GM19351 (cell line): ENCODE data around the gene ITGB4.
"Not testable (repeated sequence)": the region's sequence is repeated elsewhere in the genome, so short reads cannot be mapped to it uniquely, and the experiment has no call there.

Experiments
- ATAC-seq: cut with Tn5 transposase; IDR thresholded peaks from one replicate; pipeline ENCODE4 v1.9.1; 2021; ENCODE audit warnings: mild to moderate bottlenecking, moderate library complexity; ENCODE audit not compliant: unreplicated experiment

The ITGB4 gene

GRCh38 chr17:75764711-75765421, 43.6 kb downstream of the ITGB4 start, which contains the start of gene GALK1:
TSS of gene GALK1 (minus strand) at chr17:75765192. CDS start at chr17:75765136, 56 bp downstream.
- ATAC-seq: peak; percentile 82

- ATAC-seq: no peak
These were observed 44.7 kb downstream of the ITGB4 start for GRCh38 chr17:75765981-75766380.

GRCh38 chr17:75767881-75768280, 46.6 kb downstream of the ITGB4 start:
- no peak for ATAC-seq

- no peak for ATAC-seq
These were observed 48.3 kb downstream of the ITGB4 start for GRCh38 chr17:75769536-75769935.

- ATAC-seq: no peak
These were observed 50.3 kb downstream of the ITGB4 start for GRCh38 chr17:75771334-75772281.

GRCh38 chr17:75773121-75773807, 52.0 kb downstream of the ITGB4 start:
- ATAC-seq: no peak

GRCh38 chr17:75773808-75774470, 52.7 kb downstream of the ITGB4 start:
- ATAC-seq: no peak

GRCh38 chr17:75774471-75774990, 53.3 kb downstream of the ITGB4 start:
- ATAC-seq: no peak

GRCh38 chr17:75774991-75775668, 53.9 kb downstream of the ITGB4 start:
- ATAC-seq: no peak

- no peak for ATAC-seq
These were observed 55.4 kb downstream of the ITGB4 start for GRCh38 chr17:75776386-75777295.

GRCh38 chr17:75777296-75777922, 56.1 kb downstream of the ITGB4 start:
- no peak for ATAC-seq

- not testable (repeated sequence) for ATAC-seq
These were observed 57.0 kb downstream of the ITGB4 start for GRCh38 chr17:75778066-75778860.

- peak; percentile 3 for ATAC-seq
These were observed 57.6 kb downstream of the ITGB4 start for GRCh38 chr17:75778861-75779249.

GRCh38 chr17:75779250-75779986, 58.2 kb downstream of the ITGB4 start:
- peak; percentile 70 for ATAC-seq

- no peak for ATAC-seq
These were observed 59.0 kb downstream of the ITGB4 start for GRCh38 chr17:75779987-75780889.
